Astrocyte (in vitro differentiated cells and primary cell): ENCODE results near the gene BTN3A1.

Experiments used
- EZH2 ChIP-seq: IDR thresholded peaks from 2 replicates; pipeline ENCODE4 v1.6.1; 2012; ENCODE audit warnings: mild to moderate bottlenecking, low read length, inconsistent platforms; ENCODE audit not compliant: insufficient read depth
- TF ChIP-seq, protein P1 (sequence below): IDR thresholded peaks from 2 replicates; pipeline ENCODE4 v1.5.1; 2011; ENCODE audit warnings: low read depth, mild to moderate bottlenecking, inconsistent platforms, low read length, moderate library complexity; ENCODE audit not compliant: insufficient read depth

DNA sequence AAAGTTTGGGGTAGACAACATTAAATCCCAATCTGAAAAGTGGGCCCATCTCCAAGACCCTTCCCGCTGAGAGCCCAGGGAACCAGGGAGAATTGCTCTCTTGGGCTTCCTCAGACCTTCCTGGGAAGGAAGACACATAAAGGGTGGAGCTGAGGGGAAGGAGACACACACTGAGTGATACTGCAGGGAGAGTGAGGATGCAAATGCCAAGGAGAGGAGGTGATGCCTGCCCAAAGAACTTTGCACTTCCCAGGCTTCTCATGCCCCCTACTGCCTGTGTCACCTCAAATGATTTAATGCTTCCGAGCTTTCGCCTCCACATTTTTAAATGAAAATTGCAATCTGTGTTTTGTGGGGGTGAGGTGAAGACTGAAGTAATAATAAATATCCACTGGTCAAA lies 48.2 kb downstream of the BTN3A1 start:
- no peak for TF ChIP-seq EZH2
- TF ChIP-seq, protein P1, sequence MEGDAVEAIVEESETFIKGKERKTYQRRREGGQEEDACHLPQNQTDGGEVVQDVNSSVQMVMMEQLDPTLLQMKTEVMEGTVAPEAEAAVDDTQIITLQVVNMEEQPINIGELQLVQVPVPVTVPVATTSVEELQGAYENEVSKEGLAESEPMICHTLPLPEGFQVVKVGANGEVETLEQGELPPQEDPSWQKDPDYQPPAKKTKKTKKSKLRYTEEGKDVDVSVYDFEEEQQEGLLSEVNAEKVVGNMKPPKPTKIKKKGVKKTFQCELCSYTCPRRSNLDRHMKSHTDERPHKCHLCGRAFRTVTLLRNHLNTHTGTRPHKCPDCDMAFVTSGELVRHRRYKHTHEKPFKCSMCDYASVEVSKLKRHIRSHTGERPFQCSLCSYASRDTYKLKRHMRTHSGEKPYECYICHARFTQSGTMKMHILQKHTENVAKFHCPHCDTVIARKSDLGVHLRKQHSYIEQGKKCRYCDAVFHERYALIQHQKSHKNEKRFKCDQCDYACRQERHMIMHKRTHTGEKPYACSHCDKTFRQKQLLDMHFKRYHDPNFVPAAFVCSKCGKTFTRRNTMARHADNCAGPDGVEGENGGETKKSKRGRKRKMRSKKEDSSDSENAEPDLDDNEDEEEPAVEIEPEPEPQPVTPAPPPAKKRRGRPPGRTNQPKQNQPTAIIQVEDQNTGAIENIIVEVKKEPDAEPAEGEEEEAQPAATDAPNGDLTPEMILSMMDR, result no peak
